GM12801 (cell line): ENCODE results near the gene SPATA16.

ENCODE experiments used
- CTCF ChIP-seq: IDR thresholded peaks from one replicate; pipeline ENCODE4 v1.5.1; 2011; ENCODE audit warnings: control low read depth; ENCODE audit not compliant: insufficient read length; ENCODE audit errors: extremely low read depth

SPATA16 gene

GRCh38 chr3:172914854-172915253 is 226.2 kb downstream of the SPATA16 start:
- no peak for TF ChIP-seq CTCF

GRCh38 chr3:172913911-172914655 is 227.0 kb downstream of the SPATA16 start:
- no peak for TF ChIP-seq CTCF

GRCh38 chr3:172911142-172911541 is 229.9 kb downstream of the SPATA16 start:
- TF ChIP-seq CTCF = no peak

GRCh38 chr3:172908771-172909270 is 232.2 kb downstream of the SPATA16 start:
- TF ChIP-seq CTCF = no peak

- TF ChIP-seq CTCF = no peak
Observed at GRCh38 chr3:172905451-172905850, 235.6 kb downstream of the SPATA16 start.

- no peak for TF ChIP-seq CTCF
Observed at GRCh38 chr3:172904711-172905373, 236.2 kb downstream of the SPATA16 start.

- no peak for TF ChIP-seq CTCF
Observed at GRCh38 chr3:172903642-172904320, 237.3 kb downstream of the SPATA16 start.
